Activated CD4-positive, alpha-beta T cell treated with anti-CD3 and anti-CD28 coated beads, Interleukin-2, amount 10 ng/mL, durations not matched to agents 7 days and 5 days (primary cell): Measurements from ENCODE around the gene CD160. TPM values are rescaled to one million over a fixed set of nuclear protein-coding genes. Genes with fewer than 3 reads are reported as not detected.
A peak's percentile ranks its signal among the peaks of the same experiment; 100 is the strongest.
"Not testable (repeated sequence)": the region's sequence is repeated elsewhere in the genome, so short reads cannot be mapped to it uniquely, and the experiment has no call there.

Source experiments
- CTCF ChIA-PET: fragments of 350-600 bp; sonication (Branson Sonifier 250); formaldehyde crosslinking; loops from one replicate; lab custom pipeline; 2021; ENCODE audit warnings: antibody characterized with exemption; lab: Charles Lee
- POLR2A ChIA-PET: fragments of 350-600 bp; sonication (Branson Sonifier 250); formaldehyde crosslinking; loops from one replicate; lab custom pipeline; 2021; ENCODE audit warnings: antibody characterized with exemption; lab: Charles Lee
- DNase-seq: peaks from one replicate; pipeline ENCODE4 v3.0.0-alpha.2; 2020
- H3K27ac Mint-ChIP-seq: one replicate; pipeline ENCODE4 v1.8.0; 2021; ENCODE audit warnings: mild to moderate bottlenecking, moderate library complexity, mixed read lengths
- H3K27me3 Mint-ChIP-seq: one replicate; pipeline ENCODE4 v1.8.0; 2021; ENCODE audit warnings: mixed read lengths
- H3K36me3 Mint-ChIP-seq: one replicate; pipeline ENCODE4 v1.8.0; 2021; ENCODE audit warnings: low read depth, mixed read lengths
- H3K4me1 Mint-ChIP-seq: one replicate; pipeline ENCODE4 v1.8.0; 2021; ENCODE audit warnings: mixed read lengths
- H3K4me3 Mint-ChIP-seq: one replicate; pipeline ENCODE4 v1.8.0; 2021; ENCODE audit warnings: mild to moderate bottlenecking, moderate library complexity, mixed read lengths
- H3K9me3 Mint-ChIP-seq: one replicate; pipeline ENCODE4 v1.8.0; 2021; ENCODE audit warnings: mixed read lengths
- total RNA-seq, 2 experiments: library from RNA; stranded (reverse); gene quantifications; one replicate each; pipeline ENCODE4 v1.2.3, GENCODE V29; 2021

The CD160 gene
- total RNA-seq, 2 experiments from 2014 or later: not detected

GRCh38 chr1:145717833-145718232 lies 1.5 kb upstream of the CD160 start:
- H3K4me3 Mint-ChIP-seq: no peak overlapping the region
- no peaks in the 10 kb centered on the region for H3K9me3 Mint-ChIP-seq
- peaks cover 23% of the 10 kb centered on the region for H3K4me1 Mint-ChIP-seq

DNA sequence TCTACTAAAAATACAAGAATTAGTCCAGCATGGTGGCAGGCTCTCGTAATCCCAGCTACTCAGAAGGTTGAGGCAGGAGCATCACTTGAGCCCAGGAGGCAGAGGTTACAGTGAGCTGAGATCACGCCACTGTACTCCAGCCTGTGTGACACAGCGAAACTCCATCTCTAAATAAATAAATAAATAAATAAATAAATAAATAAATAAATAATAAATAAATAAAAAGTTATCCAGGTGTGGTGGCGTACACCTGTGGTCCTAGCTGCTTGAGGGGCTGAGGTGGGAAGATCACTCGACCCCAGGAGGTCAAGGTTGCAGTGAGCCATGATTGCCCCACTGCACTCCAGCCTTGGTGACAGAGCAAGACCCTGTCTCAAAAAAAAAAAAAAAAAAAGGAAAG lies 834 bp upstream of the CD160 start:
- POLR2A ChIA-PET, DNase-seq, H3K27ac Mint-ChIP-seq, H3K36me3 Mint-ChIP-seq, CTCF ChIA-PET, H3K9me3 Mint-ChIP-seq, H3K4me3 Mint-ChIP-seq: not testable (repeated sequence)
- peaks cover 23% of the 10 kb centered on the region for H3K4me1 Mint-ChIP-seq
- H3K27me3 Mint-ChIP-seq: peaks cover 26% of the 10 kb centered on the region

More at GRCh38 chr1:145717833-145718232, 1.5 kb upstream of the CD160 start:
- Mint-ChIP-seq H3K27me3 (peaks cover 23% of the 10 kb centered on the region), H3K36me3 (no peaks in the 10 kb centered on the region), H3K27ac (no peak overlapping the region)
- CTCF ChIA-PET: no interaction called here
- DNase-seq: no peak
- POLR2A ChIA-PET: no interaction called here

DNA sequence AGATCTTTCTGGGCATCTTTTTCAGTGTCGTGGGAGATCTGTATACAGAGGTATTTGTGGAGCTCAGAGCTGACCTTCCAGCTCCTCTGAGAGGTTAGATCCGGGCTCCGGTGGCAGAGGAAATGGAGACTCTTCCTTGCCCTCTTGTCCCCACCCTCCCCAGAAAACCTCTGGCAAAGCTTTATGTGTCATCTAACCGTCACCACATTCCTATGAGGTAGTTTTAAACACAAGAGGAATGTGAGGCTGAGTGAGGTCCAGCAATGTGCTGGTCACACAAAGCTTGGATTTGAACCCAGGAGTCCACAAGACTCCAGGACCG lies 1.2 kb downstream of the CD160 start:
- no peak overlapping the region for H3K4me3 Mint-ChIP-seq
- H3K27me3 Mint-ChIP-seq: peaks cover 26% of the 10 kb centered on the region
- POLR2A ChIA-PET: no interaction called here
- H3K4me1 Mint-ChIP-seq: peaks cover 23% of the 10 kb centered on the region
- no peak for DNase-seq
- H3K9me3 Mint-ChIP-seq: no peaks in the 10 kb centered on the region
- no peaks in the 10 kb centered on the region for H3K36me3 Mint-ChIP-seq
- CTCF ChIA-PET: interaction anchor here (0.6 to 1.7 kb wide), 4 partner anchors 18 to 61 kb away, joined by 3 to 7 read pairs (median 4); no protein-coding TSS in a partner anchor
- no peak overlapping the region for H3K27ac Mint-ChIP-seq

GRCh38 chr1:145720878-145721671 lies 1.8 kb downstream of the CD160 start:
- H3K27me3 Mint-ChIP-seq: peaks cover 26% of the 10 kb centered on the region
- POLR2A ChIA-PET: no interaction called here

DNA sequence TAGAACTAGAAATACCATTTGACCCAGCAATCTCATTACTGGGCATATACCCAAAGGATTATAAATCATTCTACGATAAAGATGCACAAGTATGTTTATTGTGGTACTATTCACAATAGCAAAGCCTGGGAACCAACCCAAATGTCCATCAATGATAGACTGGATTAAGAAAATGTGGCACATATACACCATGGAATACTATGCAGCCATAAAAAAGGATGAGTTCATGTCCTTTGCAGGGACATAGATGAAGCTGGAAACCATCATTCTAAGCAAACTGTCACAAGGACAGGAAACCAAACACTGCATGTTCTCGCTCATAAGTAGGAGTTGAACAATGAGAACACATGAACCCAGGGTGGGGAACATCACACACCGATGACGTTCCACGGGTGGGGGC lies 6.9 kb downstream of the CD160 start:
- H3K4me3 Mint-ChIP-seq, H3K9me3 Mint-ChIP-seq, H3K4me1 Mint-ChIP-seq, CTCF ChIA-PET, H3K36me3 Mint-ChIP-seq, POLR2A ChIA-PET, DNase-seq, H3K27ac Mint-ChIP-seq: not testable (repeated sequence)
- peaks cover 16% of the 10 kb centered on the region for H3K27me3 Mint-ChIP-seq

More at GRCh38 chr1:145720878-145721671, 1.8 kb downstream of the CD160 start:
- CTCF ChIA-PET: interaction anchor here (0.6 to 1.7 kb wide), 7 partner anchors 10 to 61 kb away, joined by 3 to 7 read pairs (median 3); no protein-coding TSS in a partner anchor
- H3K4me3 Mint-ChIP-seq: peak overlapping the region; percentile 60
- no peaks in the 10 kb centered on the region for H3K36me3 Mint-ChIP-seq
- H3K27ac Mint-ChIP-seq: peak overlapping the region; percentile 72
- peak; percentile 71 for DNase-seq
- no peaks in the 10 kb centered on the region for H3K9me3 Mint-ChIP-seq
- H3K4me1 Mint-ChIP-seq: peaks cover 23% of the 10 kb centered on the region

- DNase-seq: no peak
- POLR2A ChIA-PET: no interaction called here
- no peaks in the 10 kb centered on the region for H3K9me3 Mint-ChIP-seq
- peaks cover 3% of the 10 kb centered on the region for H3K27me3 Mint-ChIP-seq
- no peak overlapping the region for H3K4me3 Mint-ChIP-seq
- CTCF ChIA-PET: interaction anchor here (1.7 kb wide), 1 partner anchor 18 kb away, joined by 3 read pairs; no protein-coding TSS in a partner anchor
- no peaks in the 10 kb centered on the region for H3K4me1 Mint-ChIP-seq
- no peak overlapping the region for H3K27ac Mint-ChIP-seq
- H3K36me3 Mint-ChIP-seq: no peaks in the 10 kb centered on the region
Observed at GRCh38 chr1:145729196-145729595, 9.9 kb downstream of the CD160 start.

DNA sequence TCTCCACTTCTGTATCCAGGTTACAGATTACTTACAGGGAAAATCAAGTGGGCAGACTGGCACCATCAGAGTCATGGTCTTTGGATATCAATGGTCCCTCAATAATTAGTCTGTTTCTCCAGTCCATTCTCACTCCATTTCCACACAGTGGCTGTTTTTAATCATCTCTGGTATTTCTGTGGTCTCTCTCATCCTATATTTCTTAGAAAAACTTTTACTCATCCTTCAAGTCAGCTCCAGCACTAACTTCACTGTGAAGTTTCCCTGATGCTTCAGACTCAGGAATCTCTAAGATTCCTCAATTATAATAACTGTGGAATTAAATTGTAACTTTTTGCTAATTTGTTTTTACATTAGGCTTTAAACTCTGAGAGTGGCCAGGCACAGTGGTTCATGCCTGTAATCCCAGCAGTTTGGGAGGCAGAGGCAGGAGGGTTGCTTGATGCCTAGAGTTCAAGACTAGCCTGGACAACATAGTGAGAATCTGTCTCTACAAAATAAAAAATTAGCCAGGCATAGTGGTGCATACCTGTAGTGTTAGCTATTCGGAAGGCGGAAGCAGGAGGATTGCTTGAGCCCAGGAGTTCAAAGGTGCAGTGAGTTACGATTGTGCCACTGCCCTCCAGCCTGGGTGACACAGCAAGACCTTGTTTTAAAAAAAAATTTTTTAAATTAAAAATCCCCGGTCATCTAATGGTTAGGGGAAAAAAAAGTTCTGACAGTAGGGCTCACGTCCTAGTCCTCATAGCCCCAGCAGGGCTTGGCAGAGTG lies 10.6 kb downstream of the CD160 start:
- Mint-ChIP-seq H3K36me3 (no peaks in the 10 kb centered on the region), H3K9me3 (no peaks in the 10 kb centered on the region), H3K27ac (no peak overlapping the region), H3K4me3 (no peak overlapping the region), H3K27me3 (peaks cover 3% of the 10 kb centered on the region), H3K4me1 (no peaks in the 10 kb centered on the region)
- POLR2A ChIA-PET: no interaction called here
- CTCF ChIA-PET: interaction anchor here (1.7 kb wide), 1 partner anchor 17 kb away, joined by 3 read pairs; no protein-coding TSS in a partner anchor
- no peak for DNase-seq

DNA sequence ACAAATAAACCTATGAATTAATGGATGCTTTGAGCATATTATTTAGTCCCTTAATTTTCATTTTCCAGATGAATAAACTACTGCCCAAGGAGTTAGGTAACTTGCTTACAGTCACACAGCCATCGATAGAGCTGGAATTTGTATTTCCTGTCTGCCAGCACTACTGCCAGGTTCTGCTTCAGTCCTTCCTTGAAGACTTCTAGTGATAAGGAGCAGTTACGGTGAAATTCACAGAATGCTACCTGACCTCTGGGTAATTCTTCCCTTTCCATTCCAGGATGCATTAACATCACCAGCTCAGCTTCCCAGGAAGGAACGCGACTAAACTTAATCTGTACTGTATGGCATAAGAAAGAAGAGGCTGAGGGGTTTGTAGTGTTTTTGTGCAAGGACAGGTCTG lies 11.2 kb downstream of the CD160 start:
- Mint-ChIP-seq H3K27me3 (peaks cover 3% of the 10 kb centered on the region), H3K36me3 (no peaks in the 10 kb centered on the region), H3K4me1 (no peaks in the 10 kb centered on the region), H3K4me3 (no peak overlapping the region), H3K9me3 (no peaks in the 10 kb centered on the region), H3K27ac (no peak overlapping the region)
- CTCF ChIA-PET: interaction anchor here (0.6 to 1.7 kb wide), 2 partner anchors 17 to 38 kb away, joined by 3 to 4 read pairs; no protein-coding TSS in a partner anchor
- no peak for DNase-seq
- POLR2A ChIA-PET: no interaction called here

- no peaks in the 10 kb centered on the region for H3K9me3 Mint-ChIP-seq
- H3K36me3 Mint-ChIP-seq: no peaks in the 10 kb centered on the region
- no peaks in the 10 kb centered on the region for H3K4me1 Mint-ChIP-seq
- no peak for DNase-seq
- CTCF ChIA-PET: interaction anchor here (0.6 to 1.7 kb wide), 2 partner anchors 16 to 38 kb away, joined by 3 to 4 read pairs; no protein-coding TSS in a partner anchor
- POLR2A ChIA-PET: no interaction called here
- H3K4me3 Mint-ChIP-seq: no peak overlapping the region
- peaks cover 3% of the 10 kb centered on the region for H3K27me3 Mint-ChIP-seq
- H3K27ac Mint-ChIP-seq: no peak overlapping the region
Observed at GRCh38 chr1:145730900-145731299, 11.6 kb downstream of the CD160 start.

DNA sequence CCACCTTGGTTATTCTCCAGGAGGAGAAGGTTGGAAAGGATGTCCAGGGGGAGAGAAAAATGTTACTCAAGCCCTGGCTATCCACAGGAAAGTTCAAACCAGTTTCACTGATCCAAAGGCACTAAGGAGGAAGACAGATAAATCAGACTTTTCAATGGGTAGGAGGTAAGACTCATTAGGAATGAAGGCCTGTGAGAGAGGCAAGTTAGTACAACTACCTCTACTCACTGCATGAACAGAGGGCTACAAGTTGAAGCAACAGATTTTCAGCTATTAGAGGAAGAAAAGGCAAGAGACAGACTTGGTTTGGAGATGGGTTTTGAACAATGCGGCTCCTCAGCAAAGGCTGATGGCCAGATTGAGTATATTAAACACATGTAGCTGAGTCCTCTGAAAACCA lies 16.9 kb downstream of the CD160 start:
- CTCF ChIA-PET: no interaction called here
- no peaks in the 10 kb centered on the region for H3K36me3 Mint-ChIP-seq

DNA sequence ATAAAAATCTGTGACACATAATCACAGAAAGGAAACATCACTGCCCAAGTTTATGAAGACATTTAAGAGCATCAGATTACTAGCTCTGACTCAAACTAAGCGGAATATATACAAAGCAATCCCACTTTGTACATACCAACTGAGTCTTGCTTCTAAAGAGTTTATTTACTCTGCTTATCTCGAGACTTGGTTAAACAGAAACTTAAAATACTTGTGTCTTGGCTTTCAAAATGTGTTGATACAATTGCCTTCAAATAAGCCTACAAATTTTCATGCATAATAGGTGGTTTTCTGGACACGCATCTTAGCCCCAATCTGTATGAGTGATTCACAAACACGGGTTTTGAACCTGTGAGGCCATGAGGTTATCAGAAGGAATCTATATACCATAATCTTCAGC lies 21.0 kb downstream of the CD160 start:
- Mint-ChIP-seq H3K36me3 (peaks cover 22% of the 10 kb centered on the region), H3K27ac (no peak overlapping the region), H3K9me3 (no peaks in the 10 kb centered on the region), H3K27me3 (no peaks in the 10 kb centered on the region), H3K4me3 (no peak overlapping the region), H3K4me1 (no peaks in the 10 kb centered on the region)
- DNase-seq: no peak
- CTCF ChIA-PET: no interaction called here
- POLR2A ChIA-PET: no interaction called here

More for the DNA sequence above, 16.9 kb downstream of the CD160 start:
- Mint-ChIP-seq H3K9me3 (no peaks in the 10 kb centered on the region), H3K4me3 (no peak overlapping the region), H3K4me1 (no peaks in the 10 kb centered on the region), H3K27me3 (no peaks in the 10 kb centered on the region), H3K27ac (no peak overlapping the region)
- DNase-seq: no peak
- POLR2A ChIA-PET: no interaction called here

- DNase-seq: no peak
Observed at GRCh38 chr1:145747398-145748247, 28.3 kb downstream of the CD160 start.

More at GRCh38 chr1:145747398-145748247, 28.3 kb downstream of the CD160 start:
- Mint-ChIP-seq H3K4me3 (no peak overlapping the region), H3K27me3 (no peaks in the 10 kb centered on the region), H3K9me3 (no peaks in the 10 kb centered on the region), H3K4me1 (peaks cover 2% of the 10 kb centered on the region), H3K27ac (no peak overlapping the region), H3K36me3 (peaks cover 54% of the 10 kb centered on the region)
- CTCF ChIA-PET: interaction anchor here (1.2 kb wide), 1 partner anchor 18 kb away, joined by 3 read pairs; no protein-coding TSS in a partner anchor
- POLR2A ChIA-PET: interaction anchor here (0.7 kb wide), 1 partner anchor 304 kb away, joined by 3 read pairs; no protein-coding TSS in a partner anchor
